HG03039 (cell line): ENCODE results near the gene TNFRSF1B.

ENCODE experiments used
- ATAC-seq: cut with Tn5 transposase; IDR thresholded peaks from one replicate; pipeline ENCODE4 v1.9.1; 2021; ENCODE audit warnings: mild to moderate bottlenecking, moderate library complexity; ENCODE audit not compliant: unreplicated experiment

The TNFRSF1B gene

GRCh38 chr1:12188657-12189327 lies 22.0 kb downstream of the TNFRSF1B start:
- ATAC-seq, result no peak

- no peak for ATAC-seq
Observed at GRCh38 chr1:12189328-12189682, 22.5 kb downstream of the TNFRSF1B start.

- no peak for ATAC-seq
Observed at GRCh38 chr1:12191242-12192032, 24.6 kb downstream of the TNFRSF1B start.

- ATAC-seq, result no peak
Observed at GRCh38 chr1:12194666-12195216, 27.9 kb downstream of the TNFRSF1B start.

GRCh38 chr1:12195416-12195815 lies 28.6 kb downstream of the TNFRSF1B start:
- no peak for ATAC-seq

- ATAC-seq, result no peak
Observed at GRCh38 chr1:12196641-12197482, 30.1 kb downstream of the TNFRSF1B start.

GRCh38 chr1:12197483-12197880 lies 30.7 kb downstream of the TNFRSF1B start:
- no peak for ATAC-seq

- no peak for ATAC-seq
Observed at GRCh38 chr1:12200208-12200607, 33.4 kb downstream of the TNFRSF1B start.

GRCh38 chr1:12201352-12202189 lies 34.8 kb downstream of the TNFRSF1B start:
- no peak for ATAC-seq

GRCh38 chr1:12202190-12202497 lies 35.4 kb downstream of the TNFRSF1B start:
- ATAC-seq, result no peak

- ATAC-seq, result no peak
Observed at GRCh38 chr1:12202577-12202976, 35.8 kb downstream of the TNFRSF1B start.

GRCh38 chr1:12203216-12204007 lies 36.6 kb downstream of the TNFRSF1B start:
- no peak for ATAC-seq

GRCh38 chr1:12204140-12204539 lies 37.3 kb downstream of the TNFRSF1B start:
- no peak for ATAC-seq

- ATAC-seq, result no peak
Observed at GRCh38 chr1:12204754-12205658, 38.2 kb downstream of the TNFRSF1B start.

- ATAC-seq, result no peak
Observed at GRCh38 chr1:12206238-12206637, 39.4 kb downstream of the TNFRSF1B start.

GRCh38 chr1:12206792-12207424 lies 40.1 kb downstream of the TNFRSF1B start:
- ATAC-seq, result no peak

- no peak for ATAC-seq
Observed at GRCh38 chr1:12208271-12208670, 41.5 kb downstream of the TNFRSF1B start.

GRCh38 chr1:12208764-12209494 lies 42.1 kb downstream of the TNFRSF1B start:
- no peak for ATAC-seq
